Transverse colon (tissue), 4 donors: ENCODE data around the gene GPC5.

Experiments used
- EP300 ChIP-seq: sonication (generic); formaldehyde crosslinking; IDR thresholded peaks from one replicate; pipeline ENCODE4 v1.6.1; 2017; ENCODE audit warnings: antibody characterized with exemption, low read depth
- POLR2A ChIP-seq: fragments of 450-650 bp; IDR thresholded peaks from one replicate; pipeline ENCODE4 v1.6.1; 2016; ENCODE audit warnings: antibody characterized with exemption, mild to moderate bottlenecking, moderate library complexity
- POLR2AphosphoS5 ChIP-seq, 3 donors: sonication (generic); formaldehyde crosslinking; IDR thresholded peaks; one replicate each; pipeline ENCODE4 v1.6.1; 2016; ENCODE audit warnings: antibody characterized with exemption in 3 of 3
- TF ChIP-seq, protein P1 (sequence below), 5 experiments: fragments of 200-600 bp in 3 of 5; fragments of 450-650 bp in 2 of 5; sonication (generic) in 3 of 5; IDR thresholded peaks; 1 replicate in 2 of 5; 2 replicates in 3 of 5; pipeline ENCODE4 v1.5.1; 2016 to 2017; ENCODE audit warnings: antibody characterized with exemption in 5 of 5, inconsistent platforms in 3 of 5, mild to moderate bottlenecking in 2 of 5, moderate library complexity in 1 of 5

- TF ChIP-seq, protein P1, sequence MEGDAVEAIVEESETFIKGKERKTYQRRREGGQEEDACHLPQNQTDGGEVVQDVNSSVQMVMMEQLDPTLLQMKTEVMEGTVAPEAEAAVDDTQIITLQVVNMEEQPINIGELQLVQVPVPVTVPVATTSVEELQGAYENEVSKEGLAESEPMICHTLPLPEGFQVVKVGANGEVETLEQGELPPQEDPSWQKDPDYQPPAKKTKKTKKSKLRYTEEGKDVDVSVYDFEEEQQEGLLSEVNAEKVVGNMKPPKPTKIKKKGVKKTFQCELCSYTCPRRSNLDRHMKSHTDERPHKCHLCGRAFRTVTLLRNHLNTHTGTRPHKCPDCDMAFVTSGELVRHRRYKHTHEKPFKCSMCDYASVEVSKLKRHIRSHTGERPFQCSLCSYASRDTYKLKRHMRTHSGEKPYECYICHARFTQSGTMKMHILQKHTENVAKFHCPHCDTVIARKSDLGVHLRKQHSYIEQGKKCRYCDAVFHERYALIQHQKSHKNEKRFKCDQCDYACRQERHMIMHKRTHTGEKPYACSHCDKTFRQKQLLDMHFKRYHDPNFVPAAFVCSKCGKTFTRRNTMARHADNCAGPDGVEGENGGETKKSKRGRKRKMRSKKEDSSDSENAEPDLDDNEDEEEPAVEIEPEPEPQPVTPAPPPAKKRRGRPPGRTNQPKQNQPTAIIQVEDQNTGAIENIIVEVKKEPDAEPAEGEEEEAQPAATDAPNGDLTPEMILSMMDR (IDR thresholded peaks at IDR 0.05): no peak
- TF ChIP-seq EP300 (no peak), POLR2A (no peak), POLR2AphosphoS5 (IDR thresholded peaks at IDR 0.05) (no peak)
Measured at GRCh38 chr13:92768602-92769001, 1370.2 kb downstream of the GPC5 start.
